Measurements from ENCODE around the gene SCUBE3. TPM values are rescaled to one million over a fixed set of nuclear protein-coding genes. Genes with fewer than 3 reads are reported as not detected.

Gene SCUBE3
- total and polyA plus RNA-seq, 2 of the 4 experiments (the other 2 are of a cell fraction): 19.9 to 45.5 TPM

DNA sequence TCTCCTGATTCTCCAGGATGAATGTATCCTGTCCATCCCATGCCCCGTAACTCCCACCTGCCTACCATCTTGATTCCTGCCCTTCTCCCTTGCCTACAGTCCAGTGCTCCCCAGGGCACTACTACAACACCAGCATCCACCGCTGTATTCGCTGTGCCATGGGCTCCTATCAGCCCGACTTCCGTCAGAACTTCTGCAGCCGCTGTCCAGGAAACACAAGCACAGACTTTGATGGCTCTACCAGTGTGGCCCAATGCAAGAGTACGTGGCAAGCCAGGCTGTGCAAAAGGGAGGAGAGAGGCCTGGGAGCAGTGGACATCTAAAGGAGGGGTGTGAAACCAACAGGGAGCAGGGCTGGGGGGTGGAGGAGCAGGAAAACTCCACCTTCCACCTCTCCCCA, 30.8 kb downstream of the SCUBE3 start:
- no peak overlapping the region; the same call in 1 of the 2 replicates for H2AK5ac ChIP-seq (ENCODE audit: low read depth, low read length)
- DNase-seq (no peak), ATAC-seq (ENCODE audit: low read depth) (no peak)
- H3K9me1 ChIP-seq (ENCODE audit: insufficient read depth, low read length): peaks cover 13% of the 10 kb centered on the region
- no peak overlapping the region for H3K23ac ChIP-seq (ENCODE audit: low read depth, low read length)
- no peak overlapping the region for H3K27ac ChIP-seq (ENCODE audit: insufficient read depth, low read length)
- H2BK120ac ChIP-seq (ENCODE audit: low read depth, low read length): no peak overlapping the region
- no peak overlapping the region for H3K9ac ChIP-seq (ENCODE audit: low read depth, low read length)
- no TSS peak for BruUV-seq (replicated peaks)
- H2AFZ ChIP-seq (replicated peaks; ENCODE audit: low read length, poor library complexity): no peak overlapping the region
- no peak overlapping the region for H4K8ac ChIP-seq (ENCODE audit: low read depth in 2 of 2, low read length in 2 of 2)
- CTCF ChIA-PET: no interaction called here
- no peak overlapping the region for H3K4ac ChIP-seq (ENCODE audit: low read depth, low read length)
- H4K20me1 ChIP-seq (ENCODE audit: insufficient read depth, low read length): peaks cover 14% of the 10 kb centered on the region; the same call in 1 of the 2 replicates
- in situ Hi-C loops (cut with MboI; ENCODE audit: low sequenced_read_pairs) (loop anchor here (5.0 kb wide), 2 partner anchors 97 to 257 kb away; no protein-coding TSS in a partner anchor), dilution Hi-C loops (cut with HindIII; ENCODE audit: low sequenced_read_pairs, unreplicated experiment) (no loop called here), intact Hi-C loops (cut with micrococcal nuclease) (no loop called here)
- H3K56ac ChIP-seq (ENCODE audit: extremely low read depth, insufficient read depth, low read length): no peak overlapping the region
- H4K91ac ChIP-seq (ENCODE audit: insufficient read depth, low read depth, low read length): no peak overlapping the region
- no peak overlapping the region for H4K5ac ChIP-seq (ENCODE audit: low read depth, low read length)
- no peak overlapping the region for H2BK15ac ChIP-seq (ENCODE audit: low read depth, low read length)
- H3K9me3 ChIP-seq (ENCODE audit: control insufficient read depth, insufficient read depth, low read length): no peaks in the 10 kb centered on the region
- H2AK9ac ChIP-seq (replicated peaks; ENCODE audit: low read depth, low read length, poor library complexity): no peak overlapping the region
- WGBS, 2 experiments (ENCODE audit: extremely low coverage in 2 of 2, insufficient read length in 1 of 2): 100% methylated on average over 3 of the region's 7 CpGs; no CpG with 5 or more reads in 1 of the 2 experiments
- H3K4me3 ChIP-seq (ENCODE audit: insufficient read depth, low read depth, low read length): no peak overlapping the region
- no peak for TF ChIP-seq RFX5 (IDR thresholded peaks at IDR 0.05; ENCODE audit: low read depth, low read length)
- TF ChIP-seq FOS (IDR thresholded peaks at IDR 0.05; ENCODE audit: low read depth, low read length): no peak
- TF ChIP-seq RCOR1 (IDR thresholded peaks at IDR 0.05; ENCODE audit: insufficient replicate concordance, low read length): no peak
- TF ChIP-seq NFE2L2 (IDR thresholded peaks at IDR 0.05; ENCODE audit: low read depth, low read length): no peak
- no peak for TF ChIP-seq MAFK (IDR thresholded peaks at IDR 0.05; ENCODE audit: low read depth, low read length)
- TF ChIP-seq POLR2A (IDR thresholded peaks at IDR 0.05; ENCODE audit: low read depth, low read length): no peak
- no peak for TF ChIP-seq BHLHE40 (IDR thresholded peaks at IDR 0.05; ENCODE audit: low read depth, low read length)
- no peak for TF ChIP-seq CHD1 (IDR thresholded peaks at IDR 0.05; ENCODE audit: low read depth, low read length)
- TF ChIP-seq, protein P1, sequence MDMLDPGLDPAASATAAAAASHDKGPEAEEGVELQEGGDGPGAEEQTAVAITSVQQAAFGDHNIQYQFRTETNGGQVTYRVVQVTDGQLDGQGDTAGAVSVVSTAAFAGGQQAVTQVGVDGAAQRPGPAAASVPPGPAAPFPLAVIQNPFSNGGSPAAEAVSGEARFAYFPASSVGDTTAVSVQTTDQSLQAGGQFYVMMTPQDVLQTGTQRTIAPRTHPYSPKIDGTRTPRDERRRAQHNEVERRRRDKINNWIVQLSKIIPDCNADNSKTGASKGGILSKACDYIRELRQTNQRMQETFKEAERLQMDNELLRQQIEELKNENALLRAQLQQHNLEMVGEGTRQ (IDR thresholded peaks at IDR 0.05; ENCODE audit: low read depth, low read length): no peak
- TF ChIP-seq MXI1 (IDR thresholded peaks at IDR 0.05; ENCODE audit: borderline replicate concordance, low read depth, low read length): no peak
- peaks cover 37% of the 10 kb centered on the region; the same call in 1 of the 2 replicates for H3K36me3 ChIP-seq (ENCODE audit: control insufficient read depth, insufficient read depth, low read length)
- H3K18ac ChIP-seq (ENCODE audit: low read depth, low read length): no peak overlapping the region
- no peak overlapping the region for H3K14ac ChIP-seq (replicated peaks; ENCODE audit: low read depth, low read length)
- peaks cover 18 to 57% of the 10 kb centered on the region in 2 experiments for H3K79me1 ChIP-seq (ENCODE audit: low read depth in 1 of 2, low read length in 2 of 2)
- POLR2A ChIA-PET (ENCODE audit: unreplicated experiment): no interaction called here
- no peak overlapping the region for H2BK20ac ChIP-seq (ENCODE audit: low read depth, low read length)
- peaks cover 2% of the 10 kb centered on the region; the same call in 1 of the 2 replicates for H3K4me1 ChIP-seq (ENCODE audit: control insufficient read depth, insufficient read depth, low read length)
- no peaks in the 10 kb centered on the region for H3K27me3 ChIP-seq (ENCODE audit: control insufficient read depth, insufficient read depth, low read length)
- no peak overlapping the region for H2BK5ac ChIP-seq (ENCODE audit: low read depth, low read length, poor library complexity, severe bottlenecking)
- H3K4me2 ChIP-seq (ENCODE audit: low read depth, low read length): no peak overlapping the region

Measured in IMR-90 (cell line).